Measurements from ENCODE around the gene AXDND1. TPM values are rescaled to one million over a fixed set of nuclear protein-coding genes. Genes with fewer than 3 reads are reported as not detected.

AXDND1 gene
- total RNA-seq, 1 donor from 2014 or later: 1.4 TPM

DNA sequence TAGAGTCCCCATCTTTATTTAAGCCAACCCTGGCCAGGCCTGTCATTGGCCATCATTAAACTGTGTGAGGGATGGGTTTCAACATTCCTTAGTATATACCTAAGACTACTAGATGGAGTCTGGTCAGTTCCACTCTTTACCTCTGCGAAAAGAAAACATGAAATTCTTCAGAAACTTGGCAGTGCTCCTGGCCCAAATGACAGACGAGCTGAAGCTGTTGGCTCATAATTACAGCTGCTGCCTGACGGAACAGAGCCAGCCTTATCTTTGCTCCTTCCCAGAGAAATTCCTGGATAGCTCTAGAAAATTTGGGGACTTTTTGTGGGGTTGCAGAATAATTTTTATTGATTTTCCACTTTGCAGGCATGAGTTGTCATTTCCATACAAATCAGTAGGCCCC is 179.6 kb downstream of the AXDND1 start:
- DNase-seq (ENCODE audit: low spot score in 2 of 2, unreplicated experiment in 2 of 2): no peak

DNA sequence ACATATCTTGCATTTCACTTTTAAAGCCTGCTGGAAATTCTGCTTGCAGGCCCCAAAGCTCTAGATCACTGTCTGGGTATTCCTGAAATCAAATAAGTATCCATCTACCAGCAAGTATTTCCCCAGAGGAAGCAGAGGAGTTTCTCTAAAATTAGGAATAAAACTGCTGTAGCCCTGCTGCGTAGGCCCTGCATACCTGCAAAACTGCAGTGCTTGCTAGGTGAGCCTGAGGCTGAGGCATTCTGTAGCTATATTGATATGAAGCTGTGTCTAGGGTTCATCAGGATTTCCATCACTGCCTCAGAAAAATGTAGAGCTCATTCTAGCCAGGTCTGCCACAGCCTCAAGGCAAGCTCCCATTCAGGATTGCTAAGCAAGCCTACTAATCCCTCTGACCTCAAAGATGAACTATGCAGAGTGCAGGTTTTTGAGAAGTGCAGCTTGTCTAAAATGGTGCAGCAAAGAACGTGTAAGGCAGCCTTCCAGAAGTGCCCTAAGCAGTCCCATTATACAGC is 181.3 kb downstream of the AXDND1 start:
- peaks cover 29% of the 10 kb centered on the region for H3K4me1 Mint-ChIP-seq
- TF ChIP-seq, protein P1, sequence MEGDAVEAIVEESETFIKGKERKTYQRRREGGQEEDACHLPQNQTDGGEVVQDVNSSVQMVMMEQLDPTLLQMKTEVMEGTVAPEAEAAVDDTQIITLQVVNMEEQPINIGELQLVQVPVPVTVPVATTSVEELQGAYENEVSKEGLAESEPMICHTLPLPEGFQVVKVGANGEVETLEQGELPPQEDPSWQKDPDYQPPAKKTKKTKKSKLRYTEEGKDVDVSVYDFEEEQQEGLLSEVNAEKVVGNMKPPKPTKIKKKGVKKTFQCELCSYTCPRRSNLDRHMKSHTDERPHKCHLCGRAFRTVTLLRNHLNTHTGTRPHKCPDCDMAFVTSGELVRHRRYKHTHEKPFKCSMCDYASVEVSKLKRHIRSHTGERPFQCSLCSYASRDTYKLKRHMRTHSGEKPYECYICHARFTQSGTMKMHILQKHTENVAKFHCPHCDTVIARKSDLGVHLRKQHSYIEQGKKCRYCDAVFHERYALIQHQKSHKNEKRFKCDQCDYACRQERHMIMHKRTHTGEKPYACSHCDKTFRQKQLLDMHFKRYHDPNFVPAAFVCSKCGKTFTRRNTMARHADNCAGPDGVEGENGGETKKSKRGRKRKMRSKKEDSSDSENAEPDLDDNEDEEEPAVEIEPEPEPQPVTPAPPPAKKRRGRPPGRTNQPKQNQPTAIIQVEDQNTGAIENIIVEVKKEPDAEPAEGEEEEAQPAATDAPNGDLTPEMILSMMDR (IDR thresholded peaks at IDR 0.05; ENCODE audit: unreplicated experiment): no peak
- no peak for DNase-seq (ENCODE audit: low spot score in 2 of 2, unreplicated experiment in 2 of 2)
- no peaks in the 10 kb centered on the region for H3K36me3 Mint-ChIP-seq
- no peaks in the 10 kb centered on the region for H3K9me3 Mint-ChIP-seq
- peak overlapping the region; percentile 48 for H3K27ac Mint-ChIP-seq
- no peaks in the 10 kb centered on the region for H3K27me3 Mint-ChIP-seq (ENCODE audit: low read depth)
- H3K4me3 Mint-ChIP-seq: no peak overlapping the region

More for the DNA sequence above, 179.6 kb downstream of the AXDND1 start:
- Mint-ChIP-seq H3K9me3 (peaks cover 2% of the 10 kb centered on the region), H3K4me3 (no peak overlapping the region), H3K27me3 (ENCODE audit: low read depth) (no peaks in the 10 kb centered on the region), H3K4me1 (peaks cover 29% of the 10 kb centered on the region), H3K36me3 (no peaks in the 10 kb centered on the region), H3K27ac (peak overlapping the region; percentile 77)
- TF ChIP-seq, protein P1 (IDR thresholded peaks at IDR 0.05; ENCODE audit: unreplicated experiment): no peak

DNA sequence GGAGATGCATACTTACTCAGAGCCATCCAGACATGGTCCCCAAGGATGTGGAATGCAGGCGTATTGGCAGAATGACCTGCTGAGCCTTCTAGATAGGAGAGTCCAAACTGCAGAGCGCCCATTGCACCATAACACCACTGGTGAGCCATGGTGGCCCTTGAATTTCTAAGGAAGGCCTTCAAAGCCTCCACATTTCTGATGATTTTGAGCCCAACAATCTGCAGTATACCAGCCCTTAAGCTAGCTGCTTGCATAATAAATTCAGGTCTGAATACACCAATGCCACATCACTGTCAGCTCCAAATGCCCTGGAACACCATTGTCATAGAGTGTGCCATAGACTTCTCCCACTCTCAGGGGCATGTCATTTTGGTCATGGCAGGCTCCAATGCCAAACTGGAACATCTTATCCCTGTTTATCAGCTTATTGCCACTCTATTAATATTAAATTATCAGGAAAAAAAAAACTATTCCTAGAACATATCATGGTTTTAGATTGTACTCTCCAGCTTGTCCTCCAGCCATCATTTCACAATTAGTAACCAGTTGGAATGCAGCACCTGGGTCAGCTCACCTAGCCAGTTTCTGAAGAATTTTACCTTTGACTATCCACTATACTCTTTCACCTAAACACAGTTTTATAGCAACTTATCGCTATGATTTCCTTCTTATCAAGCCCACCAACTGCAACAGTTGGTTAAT is 183.0 kb downstream of the AXDND1 start:
- H3K4me3 Mint-ChIP-seq: no peak overlapping the region
- no peak overlapping the region for H3K27ac Mint-ChIP-seq
- H3K27me3 Mint-ChIP-seq (ENCODE audit: low read depth): no peaks in the 10 kb centered on the region
- no peaks in the 10 kb centered on the region for H3K9me3 Mint-ChIP-seq
- TF ChIP-seq, protein P1 (IDR thresholded peaks at IDR 0.05; ENCODE audit: unreplicated experiment): no peak
- H3K36me3 Mint-ChIP-seq: no peaks in the 10 kb centered on the region
- DNase-seq (ENCODE audit: low spot score in 2 of 2, unreplicated experiment in 2 of 2): no peak
- H3K4me1 Mint-ChIP-seq: peaks cover 29% of the 10 kb centered on the region

DNA sequence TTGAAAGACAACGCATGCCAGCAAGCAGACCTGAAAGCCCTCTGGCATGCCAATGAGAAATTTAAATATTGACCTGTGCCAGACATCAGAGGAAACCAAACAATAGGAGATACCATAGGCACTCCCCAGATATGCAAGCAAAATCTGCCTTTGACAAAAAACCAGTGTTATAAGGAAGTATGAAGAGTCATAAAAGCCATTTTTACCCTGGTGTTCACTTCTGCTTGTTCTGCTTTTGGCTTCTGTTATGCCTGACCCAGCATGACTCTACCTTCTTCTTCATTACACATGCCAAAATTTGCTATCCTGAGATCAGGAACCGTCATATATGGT is 183.6 kb downstream of the AXDND1 start:
- H3K9me3 Mint-ChIP-seq: no peaks in the 10 kb centered on the region
- no peak for DNase-seq (ENCODE audit: low spot score in 2 of 2, unreplicated experiment in 2 of 2)
- peaks cover 29% of the 10 kb centered on the region for H3K4me1 Mint-ChIP-seq
- no peak overlapping the region for H3K27ac Mint-ChIP-seq
- no peaks in the 10 kb centered on the region for H3K36me3 Mint-ChIP-seq
- TF ChIP-seq, protein P1 (IDR thresholded peaks at IDR 0.05; ENCODE audit: unreplicated experiment): no peak
- H3K4me3 Mint-ChIP-seq: no peak overlapping the region
- no peaks in the 10 kb centered on the region for H3K27me3 Mint-ChIP-seq (ENCODE audit: low read depth)

DNA sequence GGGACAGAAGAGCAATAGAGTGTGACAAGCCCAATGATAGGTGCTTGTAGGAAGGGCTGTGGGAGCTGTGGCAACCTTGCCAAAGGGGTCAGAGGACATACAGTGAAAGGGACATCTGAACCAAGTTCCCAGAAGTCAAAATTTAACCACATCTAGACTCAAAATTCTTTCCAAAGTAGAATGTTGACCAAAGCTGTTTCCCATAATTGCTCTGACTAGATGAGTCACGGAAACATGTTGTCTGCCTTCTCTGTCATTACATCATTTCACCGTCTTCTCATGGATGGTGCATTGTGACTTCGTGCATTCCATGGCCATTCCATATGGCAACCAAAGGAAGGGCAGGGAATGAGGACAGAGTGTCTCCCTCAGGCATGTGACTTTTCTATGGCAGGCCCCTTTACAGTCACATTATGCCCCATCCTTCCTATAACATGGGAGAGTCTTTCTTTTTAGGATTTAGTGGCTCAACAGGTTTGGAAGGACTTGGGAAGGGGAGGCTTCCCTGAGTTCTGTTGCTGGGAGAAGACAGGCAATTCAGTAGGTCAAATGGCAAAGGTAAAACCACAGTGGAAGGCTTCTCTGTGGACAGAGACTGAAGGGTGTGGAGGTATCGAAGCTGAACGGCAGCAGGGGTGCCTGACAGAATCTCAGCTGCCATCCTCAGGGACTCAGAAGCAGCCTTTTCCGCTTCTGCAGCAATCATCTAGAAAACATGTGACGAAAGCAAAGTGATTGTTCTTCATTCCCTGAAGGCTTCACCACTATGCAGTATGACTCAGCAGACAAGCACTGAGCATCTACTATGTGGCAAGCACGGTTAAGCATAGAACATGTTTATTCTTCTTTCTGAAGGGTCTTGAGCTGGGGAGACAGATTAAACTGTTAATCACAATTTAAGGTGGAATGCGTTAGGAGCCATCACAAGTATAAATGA is 185.2 kb downstream of the AXDND1 start:
- TF ChIP-seq, protein P1 (IDR thresholded peaks at IDR 0.05; ENCODE audit: unreplicated experiment): no peak
- no peaks in the 10 kb centered on the region for H3K9me3 Mint-ChIP-seq
- peaks cover 16% of the 10 kb centered on the region for H3K4me1 Mint-ChIP-seq
- H3K4me3 Mint-ChIP-seq: no peak overlapping the region
- H3K27ac Mint-ChIP-seq: no peak overlapping the region
- DNase-seq (ENCODE audit: low spot score in 2 of 2, unreplicated experiment in 2 of 2): no peak
- no peaks in the 10 kb centered on the region for H3K36me3 Mint-ChIP-seq
- peaks cover 6% of the 10 kb centered on the region for H3K27me3 Mint-ChIP-seq (ENCODE audit: low read depth)
